HCEC 1CT (cell line): Measurements from ENCODE around the gene CEPT1.
"Not testable (repeated sequence)": the region's sequence is repeated elsewhere in the genome, so short reads cannot be mapped to it uniquely, and the experiment has no call there.

Experiments used
- DNase-seq: peaks from one replicate; pipeline ENCODE4 v3.0.0-alpha.2; 2017

Gene CEPT1

GRCh38 chr1:111139956-111140679, at the start of gene CEPT1, which contains the start of gene DRAM2:
CEPT1 (plus strand) TSS chr1:111140223; CDS start chr1:111147715, 7,492 bp downstream.
DRAM2 (minus strand) TSS chr1:111140093; CDS start chr1:111131554, 8,539 bp downstream.
- peak; percentile 90 for DNase-seq

GRCh38 chr1:111095421-111095820, 44.6 kb upstream of the CEPT1 start:
- not testable (repeated sequence) for DNase-seq

GRCh38 chr1:111097356-111098099, 42.5 kb upstream of the CEPT1 start:
- no peak for DNase-seq

GRCh38 chr1:111099289-111099688, 40.7 kb upstream of the CEPT1 start:
- DNase-seq: no peak

- DNase-seq: no peak
Measured at GRCh38 chr1:111101854-111102642, 38.0 kb upstream of the CEPT1 start.

- DNase-seq: no peak
Measured at GRCh38 chr1:111104981-111105380, 35.0 kb upstream of the CEPT1 start.

- no peak for DNase-seq
Measured at GRCh38 chr1:111110197-111110899, 29.7 kb upstream of the CEPT1 start.

GRCh38 chr1:111116496-111116895, 23.5 kb upstream of the CEPT1 start:
- no peak for DNase-seq

- DNase-seq: no peak
Measured at GRCh38 chr1:111126354-111126753, 13.7 kb upstream of the CEPT1 start.

GRCh38 chr1:111127923-111128643, 11.9 kb upstream of the CEPT1 start:
- DNase-seq: no peak

- DNase-seq: no peak
Measured at GRCh38 chr1:111129376-111129775, 10.6 kb upstream of the CEPT1 start.

- no peak for DNase-seq
Measured at GRCh38 chr1:111131693-111132092, 8.3 kb upstream of the CEPT1 start.

GRCh38 chr1:111133866-111134265, 6.2 kb upstream of the CEPT1 start:
- no peak for DNase-seq

GRCh38 chr1:111139324-111139955, 583 bp upstream of the CEPT1 start:
- peak; percentile 64 for DNase-seq

- DNase-seq: peak; percentile 49
Measured at GRCh38 chr1:111140680-111140967, 601 bp downstream of the CEPT1 start.

GRCh38 chr1:111141245-111142220, 1.5 kb downstream of the CEPT1 start:
- DNase-seq: no peak

GRCh38 chr1:111142356-111142975, 2.4 kb downstream of the CEPT1 start:
- no peak for DNase-seq

- no peak for DNase-seq
Measured at GRCh38 chr1:111145542-111145941, 5.5 kb downstream of the CEPT1 start.

GRCh38 chr1:111145963-111146768, 6.1 kb downstream of the CEPT1 start:
- DNase-seq: no peak
